GM12878 (cell line): ENCODE data around the gene GSE1. TPM values are rescaled to one million over a fixed set of nuclear protein-coding genes. Genes with fewer than 3 reads are reported as not detected.

Experiments used
- ATAC-seq: fragments of 200-7000 bp; cut with Tn5 transposase; 3 replicates; pipeline ENCODE4 v1.9.1; 2020; ENCODE audit warnings: mild to moderate bottlenecking, moderate library complexity
- BruUV-seq: library from RNA; stranded (reverse); fragments of 400-500 nt; replicated peaks from 2 replicates; lab custom pipeline; 2021; lab: Mats Ljungman, UMichigan
- CTCF ChIA-PET: fragments of 300-600 bp; sonication (Branson Sonifier 250); formaldehyde crosslinking; extraction: SDS; loops from one replicate; lab custom pipeline; 2021; ENCODE audit warnings: inconsistent platforms; lab: Yijun Ruan, JAX
- POLR2A ChIA-PET: fragments of 350-600 bp; formaldehyde crosslinking; extraction: SDS; loops from one replicate; lab custom pipeline; 2021; ENCODE audit warnings: inconsistent platforms; lab: Charles Lee
- RAD21 ChIA-PET: fragments of 300-600 bp; sonication (Branson Sonifier 250); formaldehyde crosslinking; loops from one replicate; lab custom pipeline; 2023; ENCODE audit warnings: antibody characterized with exemption; ENCODE audit not compliant: unreplicated experiment; lab: Charles Lee
- SMC1A ChIA-PET: fragments of 300-600 bp; sonication (Branson Sonifier 250); formaldehyde crosslinking; loops from one replicate; lab custom pipeline; 2023; ENCODE audit not compliant: unreplicated experiment, uncharacterized antibody; lab: Charles Lee
- DNase-seq: peaks from one replicate; pipeline ENCODE4 v3.0.0-alpha.2; 2011; ENCODE audit warnings: low read depth, low spot score
- FAIRE-seq: peaks from 3 replicates; lab custom pipeline; 2011; peaks lifted over from hg19 to GRCh38; lab: Jason Lieb, UNC
- H2AFZ ChIP-seq: 2 replicates; pipeline ENCODE4 v1.6.0; 2011; ENCODE audit warnings: low read depth, low read length, control low read depth; ENCODE audit not compliant: control insufficient read depth
- H3K27ac ChIP-seq: 2 replicates; pipeline ENCODE4 v1.5.1; 2011; ENCODE audit warnings: control low read depth; ENCODE audit not compliant: control insufficient read depth, insufficient read depth
- H3K27me3 ChIP-seq, 2 experiments: replicated peaks in 1 of 2; 2 replicates each; pipeline versions ENCODE4 v1.6.0 to v1.6.1; 2011; ENCODE audit warnings: low read length in 1 of 2; ENCODE audit not compliant: control insufficient read depth in 2 of 2, insufficient read depth in 2 of 2
- H3K36me3 ChIP-seq, 2 experiments: 2 replicates each; pipeline ENCODE4 v1.5.1; 2011; ENCODE audit warnings: low read length in 1 of 2; ENCODE audit not compliant: control insufficient read depth in 2 of 2, insufficient read depth in 2 of 2
- H3K4me1 ChIP-seq: 2 replicates; pipeline ENCODE4 v1.6.1; 2011; ENCODE audit warnings: mild to moderate bottlenecking, low read length, moderate library complexity, mixed read lengths; ENCODE audit not compliant: control insufficient read depth, insufficient read depth
- H3K4me2 ChIP-seq: 2 replicates; pipeline ENCODE4 v1.6.0; 2011; ENCODE audit warnings: control low read depth; ENCODE audit not compliant: control insufficient read depth, insufficient read depth
- H3K4me3 ChIP-seq: fragments of 200-600 bp; sonication (generic); 2 replicates; pipeline ENCODE4 v1.5.1; 2016
- H3K79me2 ChIP-seq: 2 replicates; pipeline ENCODE4 v1.6.0; 2011; ENCODE audit warnings: low read length; ENCODE audit not compliant: control insufficient read depth, insufficient read depth
- H3K9ac ChIP-seq: 2 replicates; pipeline ENCODE4 v1.8.0; 2011; ENCODE audit warnings: low read length, control low read depth, mixed read lengths; ENCODE audit not compliant: control insufficient read depth, insufficient read depth
- H3K9me3 ChIP-seq: replicated peaks from 3 replicates; pipeline ENCODE4 v1.5.1; 2011; ENCODE audit warnings: mild to moderate bottlenecking, low read length; ENCODE audit not compliant: control insufficient read depth, insufficient read depth
- H4K20me1 ChIP-seq: 2 replicates; pipeline ENCODE4 v1.6.0; 2011; ENCODE audit not compliant: control insufficient read depth, insufficient read depth
- EP300 ChIP-seq, 2 experiments: fragments of 150-350 bp in 1 of 2; IDR thresholded peaks; 2 replicates each; pipeline ENCODE4 v1.6.1; 2011 to 2012; ENCODE audit warnings: low read depth in 2 of 2, low read length in 2 of 2, borderline replicate concordance in 1 of 2, improper control_type of control experiment in 1 of 2, inconsistent platforms in 1 of 2; ENCODE audit not compliant: control insufficient read depth in 1 of 2
- HCFC1 ChIP-seq: fragments of 150-350 bp; IDR thresholded peaks from 2 replicates; pipeline ENCODE4 v1.6.1; 2014; ENCODE audit warnings: low read length
- HDAC2 ChIP-seq: fragments of 200-600 bp; sonication (generic); IDR thresholded peaks from 2 replicates; pipeline ENCODE4 v1.6.1; 2017
- KLF5 ChIP-seq: fragments of 450-650 bp; IDR thresholded peaks from 2 replicates; pipeline ENCODE4 v1.6.1; 2014; ENCODE audit warnings: mild to moderate bottlenecking; ENCODE audit not compliant: partially characterized antibody
- PAX8 ChIP-seq: fragments of 450-650 bp; IDR thresholded peaks from 2 replicates; pipeline ENCODE4 v1.6.1; 2017; ENCODE audit warnings: mild to moderate bottlenecking, moderate library complexity
- SMARCA5 ChIP-seq: fragments of 450-650 bp; IDR thresholded peaks from 2 replicates; pipeline ENCODE4 v1.6.1; 2017; ENCODE audit warnings: mild to moderate bottlenecking
- SPI1 ChIP-seq: IDR thresholded peaks from 2 replicates; pipeline ENCODE4 v1.6.1; 2011; ENCODE audit warnings: low read depth, mild to moderate bottlenecking, low read length, moderate library complexity, borderline replicate concordance; ENCODE audit not compliant: insufficient read depth
- SUPT20H ChIP-seq: IDR thresholded peaks from 2 replicates; pipeline ENCODE4 v1.6.1; 2011; ENCODE audit warnings: low read depth, mild to moderate bottlenecking, low read length, moderate library complexity, borderline replicate concordance; ENCODE audit not compliant: control insufficient read depth
- ZNF274 ChIP-seq: IDR thresholded peaks from one replicate; pipeline ENCODE4 v1.8.0; 2011; ENCODE audit not compliant: insufficient read length, insufficient read depth
- WGBS: methylation state at CpG from one replicate; pipeline ENCODE4 v1.1.6; 2016; ENCODE audit warnings: low lambda C conversion rate; ENCODE audit not compliant: insufficient replicate concordance, insufficient coverage; ENCODE audit errors: missing lambda C conversion rate; 5-methylcytosine and 5-hydroxymethylcytosine counted together
- in situ Hi-C: fragments of 300-500 bp; cut with MboI; formaldehyde crosslinking; loops from 9 replicates; pipeline ENCODE4 v1.14.3; 2018; ENCODE audit warnings: mixed read lengths
- intact Hi-C: fragments of 100-400 bp; cut with micrococcal nuclease; formaldehyde crosslinking; loops from one replicate; pipeline ENCODE4 v1.14.2; 2022; ENCODE audit not compliant: unreplicated experiment
- polyA plus RNA-seq, 11 experiments: library from polyadenylated mRNA; depleted of rRNA in 4 of 11; unstranded in 6 of 11; stranded (reverse) in 5 of 11; fragments of >200 nt; fragmentation: Nextera tagmentation in 4 of 11; fragmentation: Illumina TruSeq in 1 of 11; extraction: Ambion mirVana in 4 of 11; extraction: Trizol in 1 of 11; gene quantifications; 1 replicate in 1 of 11; 2 replicates in 10 of 11; pipeline versions ENCODE4 v1.2.1 to v1.2.3, GENCODE V29; 2011 to 2016; ENCODE audit warnings: inconsistent platforms in 2 of 11, missing spikeins in 2 of 11, low read depth in 1 of 11
- total RNA-seq, 4 experiments: library from RNA; depleted of rRNA in 3 of 4; stranded (reverse); fragments of >200 nt in 3 of 4; fragmentation: Illumina TruSeq in 1 of 4; extraction: Trizol in 1 of 4; gene quantifications; 2 replicates each; pipeline versions ENCODE4 v1.2.1 to v1.2.3, GENCODE V29; 2013 to 2021
- TF ChIP-seq, protein P1 (sequence below): fragments of 450-650 bp; IDR thresholded peaks from 2 replicates; pipeline ENCODE4 v1.6.1; 2018; ENCODE audit warnings: borderline replicate concordance, mild to moderate bottlenecking; ENCODE audit not compliant: partially characterized antibody
- TF ChIP-seq, protein P2 (sequence below): fragments of 450-650 bp; IDR thresholded peaks from 2 replicates; pipeline ENCODE4 v1.6.1; 2017; ENCODE audit warnings: mild to moderate bottlenecking
- TF ChIP-seq, protein P3 (sequence below): fragments of 450-650 bp; IDR thresholded peaks from 2 replicates; pipeline ENCODE4 v1.6.1; 2017; ENCODE audit warnings: mild to moderate bottlenecking, moderate library complexity
- TF ChIP-seq, protein P4 (sequence below): IDR thresholded peaks from 2 replicates; pipeline ENCODE4 v1.6.1; 2011; ENCODE audit warnings: low read depth, low read length, improper control_type of control experiment, borderline replicate concordance

Gene GSE1
- total and polyA plus RNA-seq, 10 of the 15 experiments (the other 5 are each of a cell fraction or from before 2014, with no cell fraction given), result 4.6 to 58.7 (median 18.2) TPM

DNA sequence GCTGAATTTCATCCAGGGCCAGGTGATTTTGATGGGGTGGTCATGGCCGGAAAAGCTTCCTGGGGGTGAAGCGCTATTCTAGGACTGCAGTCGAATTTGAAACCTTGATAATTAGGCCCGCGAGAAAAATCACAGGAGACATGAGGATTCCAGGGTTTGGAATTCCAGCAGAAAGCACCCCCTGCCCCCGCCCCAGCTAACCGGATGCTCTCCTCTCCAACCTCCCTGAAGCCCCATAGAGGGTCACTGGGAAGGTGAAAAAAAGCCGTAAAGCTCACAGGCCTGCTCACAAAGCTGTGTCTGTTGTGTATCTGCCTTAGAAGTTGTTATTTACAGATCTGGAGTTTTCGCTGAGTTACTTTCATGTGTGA is 76.8 kb downstream of the GSE1 start (continued):
- TF ChIP-seq KLF5 (no peak), HDAC2 (no peak), SPI1 (no peak), EP300 (IDR thresholded peaks at IDR 0.05; ENCODE audit: borderline replicate concordance in 1 of 2, control insufficient read depth in 1 of 2, low read depth in 2 of 2, low read length in 2 of 2) (no peak), ZNF274 (no peak), SMARCA5 (no peak)
- TF ChIP-seq, protein P1, sequence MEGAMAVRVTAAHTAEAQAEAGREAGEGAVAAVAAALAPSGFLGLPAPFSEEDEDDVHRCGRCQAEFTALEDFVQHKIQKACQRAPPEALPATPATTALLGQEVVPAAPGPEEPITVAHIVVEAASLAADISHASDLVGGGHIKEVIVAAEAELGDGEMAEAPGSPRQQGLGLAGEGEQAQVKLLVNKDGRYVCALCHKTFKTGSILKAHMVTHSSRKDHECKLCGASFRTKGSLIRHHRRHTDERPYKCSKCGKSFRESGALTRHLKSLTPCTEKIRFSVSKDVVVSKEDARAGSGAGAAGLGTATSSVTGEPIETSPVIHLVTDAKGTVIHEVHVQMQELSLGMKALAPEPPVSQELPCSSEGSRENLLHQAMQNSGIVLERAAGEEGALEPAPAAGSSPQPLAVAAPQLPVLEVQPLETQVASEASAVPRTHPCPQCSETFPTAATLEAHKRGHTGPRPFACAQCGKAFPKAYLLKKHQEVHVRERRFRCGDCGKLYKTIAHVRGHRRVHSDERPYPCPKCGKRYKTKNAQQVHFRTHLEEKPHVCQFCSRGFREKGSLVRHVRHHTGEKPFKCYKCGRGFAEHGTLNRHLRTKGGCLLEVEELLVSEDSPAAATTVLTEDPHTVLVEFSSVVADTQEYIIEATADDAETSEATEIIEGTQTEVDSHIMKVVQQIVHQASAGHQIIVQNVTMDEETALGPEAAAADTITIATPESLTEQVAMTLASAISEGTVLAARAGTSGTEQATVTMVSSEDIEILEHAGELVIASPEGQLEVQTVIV, result no peak

DNA sequence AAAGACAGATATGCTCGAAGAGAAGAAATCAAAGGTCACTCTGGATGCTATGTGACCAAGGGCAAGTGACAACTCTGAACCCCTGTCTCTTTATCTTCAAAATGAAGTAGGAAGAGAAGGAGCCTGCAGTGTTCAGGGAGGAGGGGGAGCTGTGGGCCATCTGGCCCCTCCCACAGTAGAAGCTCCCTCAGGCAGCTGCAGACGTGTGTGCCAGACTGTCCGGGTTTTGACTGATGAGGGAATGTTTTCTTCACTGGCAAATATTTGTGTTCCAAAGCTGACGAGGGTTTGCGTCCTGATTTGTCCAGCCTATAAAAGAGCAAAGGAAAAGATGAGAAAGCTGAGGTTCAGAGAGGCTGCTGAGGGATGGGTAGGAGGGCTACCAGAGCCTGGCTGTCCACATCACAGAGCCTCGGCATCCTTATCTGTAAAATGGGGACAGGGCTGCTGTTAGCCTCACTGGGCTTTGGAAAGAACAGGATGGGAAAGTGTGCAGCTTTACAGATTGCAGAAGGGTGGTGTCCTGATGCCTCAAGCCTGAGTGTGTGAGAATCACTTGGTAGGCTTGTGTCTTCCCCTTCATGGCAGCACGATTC is 77.4 kb downstream of the GSE1 start:
- Histone ChIP-seq H3K4me2 (no peak overlapping the region), H3K27me3 (peaks cover 1 to 2% of the 10 kb centered on the region in 2 experiments; a peak in 2 of 4 replicates), H3K36me3 (no peaks in the 10 kb centered on the region), H3K27ac (no peak overlapping the region), H2AFZ (no peak overlapping the region), H3K79me2 (peaks cover 26% of the 10 kb centered on the region), H3K9ac (no peak overlapping the region), H4K20me1 (no peaks in the 10 kb centered on the region), H3K4me1 (peaks cover 22% of the 10 kb centered on the region), H3K4me3 (no peak overlapping the region), H3K9me3 (no peaks in the 10 kb centered on the region)
- POLR2A ChIA-PET, result no interaction called here
- FAIRE-seq, result no peak
- no TSS peak for BruUV-seq
- intact Hi-C loops (no loop called here), in situ Hi-C loops (no loop called here)
- no peak for DNase-seq
- 64% methylated on average over 7 of the region's 7 CpGs for WGBS
- RAD21 ChIA-PET, result no interaction called here
- ATAC-seq, result no peak
- CTCF ChIA-PET, result interaction anchor here (0.8 kb wide), 1 partner anchor 74 kb away, joined by 4 read pairs; no protein-coding TSS in a partner anchor
- SMC1A ChIA-PET, result no interaction called here
- TF ChIP-seq, protein P2, sequence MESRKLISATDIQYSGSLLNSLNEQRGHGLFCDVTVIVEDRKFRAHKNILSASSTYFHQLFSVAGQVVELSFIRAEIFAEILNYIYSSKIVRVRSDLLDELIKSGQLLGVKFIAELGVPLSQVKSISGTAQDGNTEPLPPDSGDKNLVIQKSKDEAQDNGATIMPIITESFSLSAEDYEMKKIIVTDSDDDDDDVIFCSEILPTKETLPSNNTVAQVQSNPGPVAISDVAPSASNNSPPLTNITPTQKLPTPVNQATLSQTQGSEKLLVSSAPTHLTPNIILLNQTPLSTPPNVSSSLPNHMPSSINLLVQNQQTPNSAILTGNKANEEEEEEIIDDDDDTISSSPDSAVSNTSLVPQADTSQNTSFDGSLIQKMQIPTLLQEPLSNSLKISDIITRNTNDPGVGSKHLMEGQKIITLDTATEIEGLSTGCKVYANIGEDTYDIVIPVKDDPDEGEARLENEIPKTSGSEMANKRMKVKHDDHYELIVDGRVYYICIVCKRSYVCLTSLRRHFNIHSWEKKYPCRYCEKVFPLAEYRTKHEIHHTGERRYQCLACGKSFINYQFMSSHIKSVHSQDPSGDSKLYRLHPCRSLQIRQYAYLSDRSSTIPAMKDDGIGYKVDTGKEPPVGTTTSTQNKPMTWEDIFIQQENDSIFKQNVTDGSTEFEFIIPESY, result no peak
- TF ChIP-seq PAX8, result no peak
- TF ChIP-seq, protein P3, sequence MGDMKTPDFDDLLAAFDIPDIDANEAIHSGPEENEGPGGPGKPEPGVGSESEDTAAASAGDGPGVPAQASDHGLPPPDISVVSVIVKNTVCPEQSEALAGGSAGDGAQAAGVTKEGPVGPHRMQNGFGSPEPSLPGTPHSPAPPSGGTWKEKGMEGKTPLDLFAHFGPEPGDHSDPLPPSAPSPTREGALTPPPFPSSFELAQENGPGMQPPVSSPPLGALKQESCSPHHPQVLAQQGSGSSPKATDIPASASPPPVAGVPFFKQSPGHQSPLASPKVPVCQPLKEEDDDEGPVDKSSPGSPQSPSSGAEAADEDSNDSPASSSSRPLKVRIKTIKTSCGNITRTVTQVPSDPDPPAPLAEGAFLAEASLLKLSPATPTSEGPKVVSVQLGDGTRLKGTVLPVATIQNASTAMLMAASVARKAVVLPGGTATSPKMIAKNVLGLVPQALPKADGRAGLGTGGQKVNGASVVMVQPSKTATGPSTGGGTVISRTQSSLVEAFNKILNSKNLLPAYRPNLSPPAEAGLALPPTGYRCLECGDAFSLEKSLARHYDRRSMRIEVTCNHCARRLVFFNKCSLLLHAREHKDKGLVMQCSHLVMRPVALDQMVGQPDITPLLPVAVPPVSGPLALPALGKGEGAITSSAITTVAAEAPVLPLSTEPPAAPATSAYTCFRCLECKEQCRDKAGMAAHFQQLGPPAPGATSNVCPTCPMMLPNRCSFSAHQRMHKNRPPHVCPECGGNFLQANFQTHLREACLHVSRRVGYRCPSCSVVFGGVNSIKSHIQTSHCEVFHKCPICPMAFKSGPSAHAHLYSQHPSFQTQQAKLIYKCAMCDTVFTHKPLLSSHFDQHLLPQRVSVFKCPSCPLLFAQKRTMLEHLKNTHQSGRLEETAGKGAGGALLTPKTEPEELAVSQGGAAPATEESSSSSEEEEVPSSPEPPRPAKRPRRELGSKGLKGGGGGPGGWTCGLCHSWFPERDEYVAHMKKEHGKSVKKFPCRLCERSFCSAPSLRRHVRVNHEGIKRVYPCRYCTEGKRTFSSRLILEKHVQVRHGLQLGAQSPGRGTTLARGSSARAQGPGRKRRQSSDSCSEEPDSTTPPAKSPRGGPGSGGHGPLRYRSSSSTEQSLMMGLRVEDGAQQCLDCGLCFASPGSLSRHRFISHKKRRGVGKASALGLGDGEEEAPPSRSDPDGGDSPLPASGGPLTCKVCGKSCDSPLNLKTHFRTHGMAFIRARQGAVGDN, result no peak
- TF ChIP-seq, protein P4, sequence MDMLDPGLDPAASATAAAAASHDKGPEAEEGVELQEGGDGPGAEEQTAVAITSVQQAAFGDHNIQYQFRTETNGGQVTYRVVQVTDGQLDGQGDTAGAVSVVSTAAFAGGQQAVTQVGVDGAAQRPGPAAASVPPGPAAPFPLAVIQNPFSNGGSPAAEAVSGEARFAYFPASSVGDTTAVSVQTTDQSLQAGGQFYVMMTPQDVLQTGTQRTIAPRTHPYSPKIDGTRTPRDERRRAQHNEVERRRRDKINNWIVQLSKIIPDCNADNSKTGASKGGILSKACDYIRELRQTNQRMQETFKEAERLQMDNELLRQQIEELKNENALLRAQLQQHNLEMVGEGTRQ, result no peak
- no peak for TF ChIP-seq SUPT20H
- no peak for TF ChIP-seq HCFC1
